ENCODE measurements around the gene NPIPA8.
"Not testable (repeated sequence)": the region's sequence is repeated elsewhere in the genome, so short reads cannot be mapped to it uniquely, and the experiment has no call there.

The NPIPA8 gene

GRCh38 chr16:18276756-18277155 is 59.8 kb downstream of the NPIPA8 start:
- DNase-seq (ENCODE audit: low read depth) = not testable (repeated sequence)

GRCh38 chr16:18270171-18270570 is 66.4 kb downstream of the NPIPA8 start:
- not testable (repeated sequence) for DNase-seq (ENCODE audit: low read depth)

All from activated T-helper 1 cell treated with Interleukin-2 at 50 U/mL for 16 hours (primary cell).